Measurements from ENCODE around the gene CCDC88B.

DNA sequence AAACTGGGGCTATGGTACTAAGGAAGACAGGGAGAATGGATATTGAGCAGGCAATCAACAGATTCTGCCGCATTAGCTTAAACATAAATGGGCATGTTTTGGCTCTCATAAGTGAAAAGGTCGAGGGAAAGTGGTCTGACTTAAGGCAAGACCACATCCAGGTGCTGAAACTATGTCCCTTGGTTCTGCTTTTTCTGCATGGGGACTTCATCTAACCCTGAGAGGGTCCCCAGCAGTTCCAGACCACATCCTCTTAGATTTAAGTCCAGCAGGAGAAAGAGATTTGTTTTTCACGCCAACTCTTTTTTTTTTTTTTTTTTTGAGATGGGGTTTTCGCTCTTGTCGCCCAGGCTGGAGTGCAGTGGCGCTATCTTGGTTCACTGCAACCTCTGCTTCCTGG is 24.4 kb downstream of the CCDC88B start:
- TF ChIP-seq, protein P1, sequence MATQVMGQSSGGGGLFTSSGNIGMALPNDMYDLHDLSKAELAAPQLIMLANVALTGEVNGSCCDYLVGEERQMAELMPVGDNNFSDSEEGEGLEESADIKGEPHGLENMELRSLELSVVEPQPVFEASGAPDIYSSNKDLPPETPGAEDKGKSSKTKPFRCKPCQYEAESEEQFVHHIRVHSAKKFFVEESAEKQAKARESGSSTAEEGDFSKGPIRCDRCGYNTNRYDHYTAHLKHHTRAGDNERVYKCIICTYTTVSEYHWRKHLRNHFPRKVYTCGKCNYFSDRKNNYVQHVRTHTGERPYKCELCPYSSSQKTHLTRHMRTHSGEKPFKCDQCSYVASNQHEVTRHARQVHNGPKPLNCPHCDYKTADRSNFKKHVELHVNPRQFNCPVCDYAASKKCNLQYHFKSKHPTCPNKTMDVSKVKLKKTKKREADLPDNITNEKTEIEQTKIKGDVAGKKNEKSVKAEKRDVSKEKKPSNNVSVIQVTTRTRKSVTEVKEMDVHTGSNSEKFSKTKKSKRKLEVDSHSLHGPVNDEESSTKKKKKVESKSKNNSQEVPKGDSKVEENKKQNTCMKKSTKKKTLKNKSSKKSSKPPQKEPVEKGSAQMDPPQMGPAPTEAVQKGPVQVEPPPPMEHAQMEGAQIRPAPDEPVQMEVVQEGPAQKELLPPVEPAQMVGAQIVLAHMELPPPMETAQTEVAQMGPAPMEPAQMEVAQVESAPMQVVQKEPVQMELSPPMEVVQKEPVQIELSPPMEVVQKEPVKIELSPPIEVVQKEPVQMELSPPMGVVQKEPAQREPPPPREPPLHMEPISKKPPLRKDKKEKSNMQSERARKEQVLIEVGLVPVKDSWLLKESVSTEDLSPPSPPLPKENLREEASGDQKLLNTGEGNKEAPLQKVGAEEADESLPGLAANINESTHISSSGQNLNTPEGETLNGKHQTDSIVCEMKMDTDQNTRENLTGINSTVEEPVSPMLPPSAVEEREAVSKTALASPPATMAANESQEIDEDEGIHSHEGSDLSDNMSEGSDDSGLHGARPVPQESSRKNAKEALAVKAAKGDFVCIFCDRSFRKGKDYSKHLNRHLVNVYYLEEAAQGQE (IDR thresholded peaks at IDR 0.05; ENCODE audit: low read depth) = no peak
- TF ChIP-seq NFIC (IDR thresholded peaks at IDR 0.05) = no peak
- no peak for TF ChIP-seq EP300 (IDR thresholded peaks at IDR 0.05; ENCODE audit: borderline replicate concordance)
- TF ChIP-seq EGR1 (IDR thresholded peaks at IDR 0.05) = no peak
- TF ChIP-seq FOXM1 (IDR thresholded peaks at IDR 0.05; ENCODE audit: borderline replicate concordance, low read depth) = no peak
- no peak for TF ChIP-seq YY1 (IDR thresholded peaks at IDR 0.05; ENCODE audit: low read depth)
- no peak for TF ChIP-seq TAF1 (IDR thresholded peaks at IDR 0.05; ENCODE audit: low read depth)

Data from Ishikawa (cell line).